ENCODE data around the gene CNFN.

The CNFN gene

GRCh38 chr19:42389899-42390298 is at the start of gene CNFN:
TSS of gene CNFN (minus strand) at chr19:42390297. CDS start at chr19:42389037, 1,260 bp downstream.
- no peak for FAIRE-seq

- FAIRE-seq = no peak
Measured at GRCh38 chr19:42436006-42436405, 45.9 kb upstream of the CNFN start.

GRCh38 chr19:42435316-42435715 is 45.2 kb upstream of the CNFN start:
- FAIRE-seq = no peak

GRCh38 chr19:42433503-42434260 is 43.6 kb upstream of the CNFN start:
- no peak for FAIRE-seq

- FAIRE-seq = no peak
Measured at GRCh38 chr19:42431486-42431885, 41.4 kb upstream of the CNFN start.

- FAIRE-seq = no peak
Measured at GRCh38 chr19:42428676-42429075, 38.6 kb upstream of the CNFN start.

- FAIRE-seq = no peak
Measured at GRCh38 chr19:42427313-42427712, 37.2 kb upstream of the CNFN start, which contains the start of gene LIPE. TSS of gene LIPE (minus strand) at chr19:42427388. CDS start at chr19:42427149, 239 bp downstream.

GRCh38 chr19:42426643-42427042 is 36.5 kb upstream of the CNFN start:
- no peak for FAIRE-seq

GRCh38 chr19:42424712-42425131 is 34.6 kb upstream of the CNFN start:
- FAIRE-seq = no peak

GRCh38 chr19:42424345-42424707 is 34.2 kb upstream of the CNFN start:
- no peak for FAIRE-seq

- no peak for FAIRE-seq
Measured at GRCh38 chr19:42423462-42424344, 33.6 kb upstream of the CNFN start.

GRCh38 chr19:42422901-42423461 is 32.9 kb upstream of the CNFN start:
- no peak for FAIRE-seq

- no peak for FAIRE-seq
Measured at GRCh38 chr19:42422092-42422900, 32.2 kb upstream of the CNFN start.

GRCh38 chr19:42421591-42422031 is 31.5 kb upstream of the CNFN start:
- FAIRE-seq = no peak

GRCh38 chr19:42421101-42421500 is 31.0 kb upstream of the CNFN start:
- FAIRE-seq = no peak

- no peak for FAIRE-seq
Measured at GRCh38 chr19:42420055-42420544, 30.0 kb upstream of the CNFN start.

GRCh38 chr19:42419309-42419708 is 29.2 kb upstream of the CNFN start:
- FAIRE-seq = no peak

- no peak for FAIRE-seq
Measured at GRCh38 chr19:42412661-42413076, 22.6 kb upstream of the CNFN start.

- FAIRE-seq = no peak
Measured at GRCh38 chr19:42412227-42412626, 22.1 kb upstream of the CNFN start.

GRCh38 chr19:42411581-42412178 is 21.6 kb upstream of the CNFN start:
- FAIRE-seq = no peak

- no peak for FAIRE-seq
Measured at GRCh38 chr19:42410371-42410770, 20.3 kb upstream of the CNFN start.

GRCh38 chr19:42409477-42409876 is 19.4 kb upstream of the CNFN start:
- FAIRE-seq = no peak

Measured in A204.1 (cell line).